OCI-LY1 (cell line): Measurements from ENCODE around the gene CFAP61.

Experiments used
- H2AFZ ChIP-seq: fragments of 200-600 bp; sonication (generic), shearing (Covaris generic); 2 replicates; pipeline ENCODE4 v1.6.0; 2014; ENCODE audit warnings: antibody characterized with exemption, mild to moderate bottlenecking, low read length
- H3F3A ChIP-seq: fragments of 200-600 bp; sonication (generic), shearing (Covaris generic); 2 replicates; pipeline ENCODE4 v1.6.0; 2014; ENCODE audit warnings: mild to moderate bottlenecking, antibody characterized with exemption, low read length, moderate library complexity; ENCODE audit not compliant: insufficient read depth
- H3K27ac ChIP-seq: fragments of 200-600 bp; sonication (generic); 2 replicates; pipeline ENCODE4 v1.5.1; 2014; ENCODE audit warnings: low read length, mixed run types, mild to moderate bottlenecking, low read depth; ENCODE audit not compliant: poor library complexity, severe bottlenecking
- H3K27me3 ChIP-seq: fragments of 200-600 bp; sonication (generic); 2 replicates; pipeline ENCODE4 v1.6.0; 2014; ENCODE audit warnings: antibody characterized with exemption, mild to moderate bottlenecking, low read length, moderate library complexity; ENCODE audit not compliant: insufficient read depth
- H3K36me3 ChIP-seq: fragments of 200-600 bp; sonication (generic); 2 replicates; pipeline ENCODE4 v1.6.1; 2014; ENCODE audit warnings: mild to moderate bottlenecking, antibody characterized with exemption, low read length, moderate library complexity, mixed read lengths; ENCODE audit not compliant: insufficient read depth
- H3K4me1 ChIP-seq: fragments of 200-600 bp; sonication (generic); 2 replicates; pipeline ENCODE4 v1.5.1; 2014; ENCODE audit warnings: mild to moderate bottlenecking, low read length, moderate library complexity; ENCODE audit not compliant: insufficient read depth, severe bottlenecking
- H3K4me2 ChIP-seq: fragments of 200-600 bp; sonication (generic), shearing (Covaris generic); 2 replicates; pipeline ENCODE4 v1.6.1; 2014; ENCODE audit warnings: low read length
- H3K4me3 ChIP-seq: fragments of 200-600 bp; sonication (generic); 2 replicates; pipeline ENCODE4 v1.5.1; 2014; ENCODE audit warnings: low read length, low read depth, mild to moderate bottlenecking, mixed read lengths; ENCODE audit not compliant: poor library complexity, severe bottlenecking
- H3K79me2 ChIP-seq: fragments of 200-600 bp; shearing (Covaris generic); 2 replicates; pipeline ENCODE4 v1.6.1; 2016; ENCODE audit warnings: mixed run types, low read length, mixed read lengths; ENCODE audit not compliant: insufficient read depth
- H3K9ac ChIP-seq: fragments of 200-600 bp; sonication (generic), shearing (Covaris generic); 2 replicates; pipeline ENCODE4 v1.6.1; 2014; ENCODE audit warnings: mild to moderate bottlenecking, low read length, mixed read lengths
- H3K9me2 ChIP-seq: fragments of 200-600 bp; sonication (generic), shearing (Covaris generic); 2 replicates; pipeline ENCODE4 v1.6.1; 2014; ENCODE audit warnings: low read depth, mild to moderate bottlenecking, low read length, mixed read lengths
- H3K9me3 ChIP-seq: fragments of 200-600 bp; shearing (Covaris generic); 2 replicates; pipeline ENCODE4 v1.6.1; 2014; ENCODE audit warnings: low read length, mixed read lengths
- H4K20me1 ChIP-seq: fragments of 200-600 bp; sonication (generic), shearing (Covaris generic); 2 replicates; pipeline ENCODE4 v1.6.0; 2016; ENCODE audit warnings: mild to moderate bottlenecking, low read length; ENCODE audit not compliant: insufficient read depth
- EZH2 ChIP-seq: fragments of 200-600 bp; sonication (generic), shearing (Covaris generic); IDR thresholded peaks from 2 replicates; pipeline ENCODE4 v1.8.0; 2017; ENCODE audit warnings: borderline replicate concordance, mixed run types, mild to moderate bottlenecking, antibody characterized with exemption, low read length, moderate library complexity, mixed read lengths
- TF ChIP-seq, protein P1 (sequence below): fragments of 200-600 bp; sonication (generic), shearing (Covaris generic); IDR thresholded peaks from 2 replicates; pipeline ENCODE4 v1.5.1; 2017; ENCODE audit warnings: mild to moderate bottlenecking, antibody characterized with exemption, low read length, moderate library complexity, mixed read lengths

The CFAP61 gene

DNA sequence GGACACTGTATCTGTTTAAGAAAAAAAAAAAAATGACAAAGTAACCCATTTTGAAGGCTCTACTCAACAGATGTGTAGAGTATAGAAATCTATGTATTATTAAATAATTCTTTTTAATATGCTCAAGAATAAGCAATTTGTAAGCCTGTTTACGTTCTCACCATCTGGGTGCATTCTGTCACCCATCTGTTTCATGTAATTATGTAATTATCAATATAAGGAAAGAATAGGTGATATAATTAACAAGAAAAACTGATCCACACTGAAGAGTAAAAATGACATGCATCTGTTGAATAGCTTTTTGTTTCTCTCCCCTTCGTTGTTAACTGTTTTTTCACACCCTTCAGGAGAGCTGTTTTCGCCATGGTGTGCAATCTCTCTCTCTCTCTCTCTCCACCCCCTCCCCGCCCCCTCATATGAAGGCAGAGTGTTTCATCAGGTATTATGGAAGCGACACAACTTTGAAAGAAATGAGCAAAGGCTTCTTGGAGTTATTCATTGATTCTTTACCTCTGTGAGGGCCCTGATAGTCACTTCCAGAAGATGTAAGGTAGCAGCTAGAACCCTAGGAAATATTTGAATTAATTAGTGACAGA is 161.3 kb downstream of the CFAP61 start:
- Histone ChIP-seq H3K79me2 (no peaks in the 10 kb centered on the region), H3K36me3 (no peaks in the 10 kb centered on the region), H2AFZ (no peak overlapping the region), H4K20me1 (no peaks in the 10 kb centered on the region), H3K9me2 (no peaks in the 10 kb centered on the region), H3K4me1 (no peaks in the 10 kb centered on the region), H3K9ac (no peak overlapping the region), H3K4me3 (no peak overlapping the region), H3K27me3 (no peaks in the 10 kb centered on the region), H3K4me2 (no peak overlapping the region), H3F3A (no peaks in the 10 kb centered on the region), H3K9me3 (no peaks in the 10 kb centered on the region), H3K27ac (no peak overlapping the region)
- TF ChIP-seq EZH2, result no peak

DNA sequence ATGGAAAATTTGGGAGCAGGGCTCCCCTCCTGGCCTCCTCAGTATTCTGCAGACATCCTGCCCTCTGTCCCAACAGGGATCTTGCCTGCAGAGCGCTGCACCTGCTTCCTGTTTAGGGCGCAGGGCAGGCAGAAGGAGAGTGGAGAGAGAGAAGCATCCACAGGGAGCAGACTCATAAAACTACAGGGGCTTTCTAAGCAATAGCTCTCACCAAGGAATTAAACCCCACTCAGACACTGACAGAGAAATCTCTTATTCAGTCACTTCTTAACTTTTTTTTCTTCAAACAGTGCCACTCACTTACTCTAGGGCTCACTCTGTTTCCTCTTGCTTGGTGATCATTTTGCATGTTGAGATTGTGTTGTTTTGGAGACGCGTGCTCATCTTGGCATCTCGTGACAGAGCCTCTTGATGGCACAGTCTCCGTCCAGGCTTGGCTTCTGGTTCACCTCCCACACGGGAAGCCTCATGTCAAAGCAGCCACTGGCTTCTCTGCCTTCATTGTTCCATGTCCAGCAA is 162.5 kb downstream of the CFAP61 start:
- H3K4me1 ChIP-seq, result no peaks in the 10 kb centered on the region

DNA sequence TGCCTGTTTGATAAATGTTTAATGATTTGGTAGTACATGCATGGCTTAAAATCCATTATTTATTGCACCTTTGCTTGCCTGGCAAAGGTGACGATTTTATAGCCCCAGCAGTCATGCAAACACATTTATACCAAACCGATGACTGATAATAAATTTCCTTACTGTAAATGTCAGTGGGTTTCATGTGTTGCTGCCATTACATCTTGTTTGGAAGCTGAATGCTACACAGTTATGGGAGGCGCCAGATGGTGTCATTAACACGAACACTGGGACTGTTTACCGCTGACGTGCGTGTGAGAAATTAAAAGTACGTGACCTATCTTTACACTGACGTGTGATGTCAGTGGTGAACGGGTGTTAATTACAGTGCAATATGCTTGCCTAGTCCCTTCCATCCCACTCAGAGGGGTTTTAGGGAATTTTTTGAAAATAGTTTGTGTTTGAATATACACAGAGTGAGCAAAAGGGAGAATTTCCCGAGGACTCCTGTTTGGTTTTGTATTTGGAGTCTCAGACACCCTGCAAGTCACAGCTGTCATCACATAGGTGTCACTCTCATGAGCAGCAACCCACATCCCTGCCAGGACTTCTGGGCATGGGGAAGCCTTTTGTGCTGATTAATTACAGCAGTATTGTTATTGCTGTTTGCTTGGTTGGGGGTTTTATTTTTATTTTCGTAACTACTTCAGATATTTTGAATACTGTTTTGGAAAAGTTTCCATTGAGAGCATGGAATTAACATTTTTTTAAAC is 163.8 kb downstream of the CFAP61 start:
- H3K9me3 ChIP-seq, result no peaks in the 10 kb centered on the region
- H3K36me3 ChIP-seq, result no peaks in the 10 kb centered on the region
- H3K9ac ChIP-seq, result no peak overlapping the region
- TF ChIP-seq, protein P1, sequence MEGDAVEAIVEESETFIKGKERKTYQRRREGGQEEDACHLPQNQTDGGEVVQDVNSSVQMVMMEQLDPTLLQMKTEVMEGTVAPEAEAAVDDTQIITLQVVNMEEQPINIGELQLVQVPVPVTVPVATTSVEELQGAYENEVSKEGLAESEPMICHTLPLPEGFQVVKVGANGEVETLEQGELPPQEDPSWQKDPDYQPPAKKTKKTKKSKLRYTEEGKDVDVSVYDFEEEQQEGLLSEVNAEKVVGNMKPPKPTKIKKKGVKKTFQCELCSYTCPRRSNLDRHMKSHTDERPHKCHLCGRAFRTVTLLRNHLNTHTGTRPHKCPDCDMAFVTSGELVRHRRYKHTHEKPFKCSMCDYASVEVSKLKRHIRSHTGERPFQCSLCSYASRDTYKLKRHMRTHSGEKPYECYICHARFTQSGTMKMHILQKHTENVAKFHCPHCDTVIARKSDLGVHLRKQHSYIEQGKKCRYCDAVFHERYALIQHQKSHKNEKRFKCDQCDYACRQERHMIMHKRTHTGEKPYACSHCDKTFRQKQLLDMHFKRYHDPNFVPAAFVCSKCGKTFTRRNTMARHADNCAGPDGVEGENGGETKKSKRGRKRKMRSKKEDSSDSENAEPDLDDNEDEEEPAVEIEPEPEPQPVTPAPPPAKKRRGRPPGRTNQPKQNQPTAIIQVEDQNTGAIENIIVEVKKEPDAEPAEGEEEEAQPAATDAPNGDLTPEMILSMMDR, result no peak
- no peak for TF ChIP-seq EZH2
- no peaks in the 10 kb centered on the region for H4K20me1 ChIP-seq
- H2AFZ ChIP-seq, result no peak overlapping the region
- no peak overlapping the region for H3K4me3 ChIP-seq
- no peaks in the 10 kb centered on the region for H3K79me2 ChIP-seq
- H3K27me3 ChIP-seq, result no peaks in the 10 kb centered on the region
- H3K4me2 ChIP-seq, result no peak overlapping the region
- H3F3A ChIP-seq, result no peaks in the 10 kb centered on the region
- no peak overlapping the region for H3K27ac ChIP-seq
- H3K9me2 ChIP-seq, result no peaks in the 10 kb centered on the region
- no peaks in the 10 kb centered on the region for H3K4me1 ChIP-seq

More for the DNA sequence above, 162.5 kb downstream of the CFAP61 start:
- Histone ChIP-seq H3K4me3 (no peak overlapping the region), H3K9me3 (no peaks in the 10 kb centered on the region), H2AFZ (no peak overlapping the region), H3F3A (no peaks in the 10 kb centered on the region), H3K27me3 (no peaks in the 10 kb centered on the region), H3K27ac (no peak overlapping the region), H4K20me1 (no peaks in the 10 kb centered on the region), H3K9ac (no peak overlapping the region), H3K4me2 (no peak overlapping the region), H3K79me2 (no peaks in the 10 kb centered on the region), H3K9me2 (no peaks in the 10 kb centered on the region), H3K36me3 (no peaks in the 10 kb centered on the region)
- TF ChIP-seq, protein P1, result no peak
- TF ChIP-seq EZH2, result no peak
